Mucosa of stomach (tissue), 1 donor: Measurements from ENCODE around the gene CADM2.
"Not testable (repeated sequence)": the region's sequence is repeated elsewhere in the genome, so short reads cannot be mapped to it uniquely, and the experiment has no call there.

Source experiments
- H3K27me3 ChIP-seq: one replicate; pipeline ENCODE4 v1.7.0; 2013; ENCODE audit warnings: mild to moderate bottlenecking, low read length; ENCODE audit not compliant: control insufficient read depth, insufficient read depth
- H3K36me3 ChIP-seq: one replicate; pipeline ENCODE4 v1.7.0; 2013; ENCODE audit warnings: low read length; ENCODE audit not compliant: control insufficient read depth, insufficient read depth
- H3K4me1 ChIP-seq: one replicate; pipeline ENCODE4 v1.7.0; 2013; ENCODE audit warnings: mild to moderate bottlenecking, low read length; ENCODE audit not compliant: control insufficient read depth, insufficient read depth
- H3K4me3 ChIP-seq: one replicate; pipeline ENCODE4 v1.7.0; 2013; ENCODE audit warnings: low read length
- H3K9ac ChIP-seq: one replicate; pipeline ENCODE4 v1.7.0; 2013; ENCODE audit warnings: mild to moderate bottlenecking, low read length, moderate library complexity
- H3K9me3 ChIP-seq: one replicate; pipeline ENCODE4 v1.7.0; 2013; ENCODE audit warnings: mild to moderate bottlenecking, low read length, moderate library complexity; ENCODE audit not compliant: control insufficient read depth
- donor health status: Pancreatic carcinoma.

The CADM2 gene

DNA sequence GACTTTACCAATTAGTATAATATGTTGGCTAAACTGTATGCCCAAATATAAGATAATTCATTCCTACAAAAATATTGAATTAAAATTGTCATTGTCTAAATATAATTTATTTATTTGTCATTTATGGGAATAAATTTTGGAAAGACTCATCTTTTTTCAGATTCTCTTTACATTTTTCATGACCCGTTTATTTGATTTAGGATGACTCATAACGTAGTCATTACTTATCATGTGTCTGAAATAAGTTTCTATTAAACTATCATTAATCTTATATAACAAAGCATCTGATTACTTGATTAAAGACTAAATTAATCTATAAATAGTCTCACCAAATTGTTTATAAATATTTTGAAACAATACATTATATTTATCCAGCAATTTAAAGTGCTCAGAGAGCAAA lies 516.6 kb downstream of the CADM2 start:
- no peaks in the 10 kb centered on the region for H3K4me1 ChIP-seq
- H3K27me3 ChIP-seq = no peaks in the 10 kb centered on the region
- H3K9me3 ChIP-seq = no peaks in the 10 kb centered on the region
- H3K4me3 ChIP-seq = no peak overlapping the region
- no peak overlapping the region for H3K9ac ChIP-seq
- H3K36me3 ChIP-seq = no peaks in the 10 kb centered on the region

DNA sequence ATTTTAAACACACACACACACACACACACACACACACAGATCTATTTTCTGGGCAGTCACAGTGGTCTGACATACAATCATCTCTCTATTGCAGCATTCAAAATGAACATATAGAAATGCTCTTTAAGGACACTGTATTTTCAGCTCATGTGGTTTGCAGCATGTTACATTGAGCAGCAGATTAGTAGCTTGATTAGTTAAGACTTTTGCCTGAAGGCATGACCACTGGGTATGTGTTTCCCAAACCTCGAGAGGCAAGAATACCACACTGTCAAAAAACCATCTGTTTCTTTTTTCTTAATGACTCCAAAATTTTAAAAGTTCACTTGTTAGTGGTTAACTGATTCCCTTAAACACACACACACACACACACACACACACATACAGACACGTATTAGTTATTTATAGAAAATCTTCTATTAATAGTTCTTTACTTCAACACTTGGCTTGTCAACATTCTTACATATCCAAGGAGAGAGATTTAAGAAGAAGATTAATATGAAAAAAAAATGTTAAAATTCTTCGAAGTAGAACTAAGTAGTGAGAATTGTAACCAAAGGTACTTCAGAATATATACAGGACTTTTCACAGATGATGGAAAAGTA lies 518.2 kb downstream of the CADM2 start:
- H3K9me3 ChIP-seq = no peaks in the 10 kb centered on the region
- H3K27me3 ChIP-seq = no peaks in the 10 kb centered on the region
- H3K4me1 ChIP-seq = no peaks in the 10 kb centered on the region
- no peaks in the 10 kb centered on the region for H3K36me3 ChIP-seq
- H3K9ac ChIP-seq = no peak overlapping the region
- no peak overlapping the region for H3K4me3 ChIP-seq

DNA sequence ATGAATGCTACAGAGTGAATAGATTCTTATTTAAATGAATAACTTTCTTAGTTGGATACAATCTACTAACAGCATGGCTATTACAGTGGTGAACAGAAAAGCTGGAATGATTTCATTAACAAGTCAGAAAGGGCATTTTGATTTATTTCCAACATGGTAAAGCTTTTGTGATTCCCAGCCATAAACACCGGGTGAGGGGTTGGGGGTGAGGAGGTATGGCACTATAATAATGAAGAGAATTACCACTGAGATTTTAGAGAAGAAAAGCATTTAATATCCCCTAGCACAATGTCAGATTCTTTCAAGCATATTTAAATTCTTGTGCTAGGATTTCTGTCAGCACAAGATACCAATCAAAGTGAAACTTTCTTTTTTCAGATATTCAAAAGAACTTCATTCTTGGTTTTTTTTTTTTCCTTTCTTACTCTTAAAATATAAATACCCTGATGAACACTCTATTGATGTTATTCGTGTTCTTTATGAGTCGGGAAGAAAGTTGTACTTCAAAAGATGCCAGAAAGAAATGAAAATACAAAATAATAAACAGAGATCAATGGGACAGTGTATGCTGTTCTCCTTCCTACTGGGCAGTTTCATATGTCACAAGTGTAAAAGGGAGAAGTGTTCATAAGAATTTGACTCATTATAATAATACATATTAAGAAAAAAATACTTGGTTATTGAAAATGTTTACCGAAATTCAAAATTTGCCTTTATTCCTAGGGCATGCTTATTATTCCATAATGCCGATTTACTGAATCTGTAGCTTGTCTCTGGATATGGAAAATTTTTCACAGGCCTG lies 522.8 kb downstream of the CADM2 start:
- Histone ChIP-seq H3K9me3 (no peaks in the 10 kb centered on the region), H3K27me3 (no peaks in the 10 kb centered on the region), H3K4me3 (no peak overlapping the region), H3K4me1 (no peaks in the 10 kb centered on the region), H3K36me3 (no peaks in the 10 kb centered on the region), H3K9ac (no peak overlapping the region)

DNA sequence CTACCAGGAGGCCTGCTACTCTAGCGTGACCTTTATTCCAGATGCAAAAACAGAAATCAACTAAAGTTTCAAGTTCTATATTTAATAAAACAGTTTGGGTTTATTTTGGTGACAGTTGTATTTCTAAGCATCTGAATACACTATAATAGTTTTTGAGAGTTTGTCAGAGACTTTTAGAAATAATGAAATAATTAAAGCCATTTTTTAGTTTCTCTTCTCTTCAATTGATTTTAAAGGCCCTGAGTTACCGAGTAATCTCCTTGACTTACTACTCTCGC lies 523.4 kb downstream of the CADM2 start:
- no peak overlapping the region for H3K4me3 ChIP-seq
- no peaks in the 10 kb centered on the region for H3K4me1 ChIP-seq
- no peaks in the 10 kb centered on the region for H3K9me3 ChIP-seq
- H3K9ac ChIP-seq = no peak overlapping the region
- no peaks in the 10 kb centered on the region for H3K27me3 ChIP-seq
- no peaks in the 10 kb centered on the region for H3K36me3 ChIP-seq

DNA sequence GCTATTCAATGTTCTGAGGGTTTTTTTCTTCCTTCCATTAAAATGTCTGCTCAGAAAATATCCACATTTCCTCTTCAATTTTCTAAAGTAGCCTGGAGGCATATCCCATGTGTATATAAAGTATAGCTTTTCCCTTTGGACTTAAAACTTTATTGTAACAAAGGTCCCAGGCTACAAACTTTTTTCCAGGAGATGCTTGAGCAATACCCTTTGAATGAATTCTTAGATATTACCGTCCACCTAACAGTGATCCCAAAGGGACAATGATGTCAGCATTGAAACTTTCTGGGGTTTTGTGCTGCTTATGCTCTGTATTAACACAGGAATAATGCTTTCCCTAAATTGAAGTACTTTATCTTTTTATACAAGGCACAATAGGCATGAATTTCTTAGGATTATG lies 525.2 kb downstream of the CADM2 start:
- Histone ChIP-seq H3K4me3 (no peak overlapping the region), H3K4me1 (no peaks in the 10 kb centered on the region), H3K9ac (no peak overlapping the region), H3K27me3 (no peaks in the 10 kb centered on the region), H3K9me3 (no peaks in the 10 kb centered on the region), H3K36me3 (no peaks in the 10 kb centered on the region)

DNA sequence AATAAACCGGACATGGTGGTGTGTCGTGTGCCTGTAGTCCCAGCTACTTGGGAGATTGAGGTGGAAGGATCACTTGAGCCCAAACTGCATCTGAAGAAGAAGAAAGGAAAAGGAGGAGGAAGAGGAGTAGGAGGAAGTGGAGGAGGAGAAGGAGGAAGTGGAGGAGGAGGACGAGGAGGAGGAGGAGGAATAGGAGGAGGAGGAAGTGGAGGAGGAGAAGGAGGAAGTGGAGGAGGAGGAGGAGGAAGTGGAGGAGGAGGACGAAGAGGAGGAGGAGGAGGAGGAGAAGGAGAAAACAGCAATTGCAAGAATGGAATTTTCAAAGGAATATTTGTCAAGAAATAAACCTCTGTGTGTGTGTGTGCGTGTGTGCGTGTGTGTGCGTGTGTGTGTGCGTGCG lies 528.6 kb downstream of the CADM2 start:
- H3K4me3 ChIP-seq = no peak overlapping the region
- H3K4me1 ChIP-seq = no peaks in the 10 kb centered on the region
- H3K36me3 ChIP-seq = no peaks in the 10 kb centered on the region

DNA sequence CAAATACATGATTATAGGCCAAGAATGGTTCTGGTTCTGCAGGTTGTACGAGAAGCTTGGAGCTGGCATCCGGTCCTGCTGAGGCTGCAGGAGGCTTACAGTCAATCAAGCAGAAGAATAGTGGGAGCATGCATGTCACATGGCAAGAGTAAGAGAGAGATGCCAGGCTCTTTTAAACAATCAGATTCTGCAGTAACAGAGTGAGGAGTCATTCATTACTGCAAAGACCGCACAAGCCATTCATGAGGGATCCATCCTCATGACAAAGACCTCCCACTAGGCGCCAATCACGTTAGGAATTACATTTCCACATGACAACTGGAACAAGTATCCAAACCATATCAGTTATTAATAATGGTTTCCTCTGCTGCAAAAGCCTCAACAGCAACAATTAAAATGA lies 536.8 kb downstream of the CADM2 start:
- no peaks in the 10 kb centered on the region for H3K36me3 ChIP-seq
- H3K9me3 ChIP-seq = no peaks in the 10 kb centered on the region
- H3K9ac ChIP-seq = no peak overlapping the region
- H3K4me3 ChIP-seq = no peak overlapping the region
- H3K27me3 ChIP-seq = no peaks in the 10 kb centered on the region
- no peaks in the 10 kb centered on the region for H3K4me1 ChIP-seq

More for the DNA sequence above, 528.6 kb downstream of the CADM2 start:
- no peaks in the 10 kb centered on the region for H3K27me3 ChIP-seq
- no peak overlapping the region for H3K9ac ChIP-seq
- H3K9me3 ChIP-seq = no peaks in the 10 kb centered on the region

DNA sequence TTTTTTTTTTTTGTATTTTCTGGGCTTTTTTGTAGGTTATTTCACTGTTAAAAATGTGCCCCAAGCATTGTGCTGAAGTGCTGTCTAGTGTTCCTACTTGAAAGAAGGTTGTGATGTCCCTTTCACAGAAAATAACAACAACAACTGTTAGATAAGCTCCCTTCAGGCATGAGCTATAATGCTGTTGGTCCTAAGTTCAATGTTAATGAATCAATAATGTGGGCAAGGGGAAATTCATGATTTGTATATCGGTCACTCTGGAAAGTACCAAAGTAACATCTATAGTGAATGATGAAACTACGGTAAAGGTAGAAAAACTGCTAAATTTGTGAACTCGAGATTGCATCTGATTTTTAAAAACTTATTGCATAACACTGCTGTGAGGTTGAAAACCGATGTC lies 539.4 kb downstream of the CADM2 start:
- H3K9ac ChIP-seq = no peak overlapping the region
- H3K4me3 ChIP-seq = no peak overlapping the region
- H3K4me1 ChIP-seq = no peaks in the 10 kb centered on the region
- H3K36me3 ChIP-seq = no peaks in the 10 kb centered on the region
- no peaks in the 10 kb centered on the region for H3K9me3 ChIP-seq
- H3K27me3 ChIP-seq = no peaks in the 10 kb centered on the region

DNA sequence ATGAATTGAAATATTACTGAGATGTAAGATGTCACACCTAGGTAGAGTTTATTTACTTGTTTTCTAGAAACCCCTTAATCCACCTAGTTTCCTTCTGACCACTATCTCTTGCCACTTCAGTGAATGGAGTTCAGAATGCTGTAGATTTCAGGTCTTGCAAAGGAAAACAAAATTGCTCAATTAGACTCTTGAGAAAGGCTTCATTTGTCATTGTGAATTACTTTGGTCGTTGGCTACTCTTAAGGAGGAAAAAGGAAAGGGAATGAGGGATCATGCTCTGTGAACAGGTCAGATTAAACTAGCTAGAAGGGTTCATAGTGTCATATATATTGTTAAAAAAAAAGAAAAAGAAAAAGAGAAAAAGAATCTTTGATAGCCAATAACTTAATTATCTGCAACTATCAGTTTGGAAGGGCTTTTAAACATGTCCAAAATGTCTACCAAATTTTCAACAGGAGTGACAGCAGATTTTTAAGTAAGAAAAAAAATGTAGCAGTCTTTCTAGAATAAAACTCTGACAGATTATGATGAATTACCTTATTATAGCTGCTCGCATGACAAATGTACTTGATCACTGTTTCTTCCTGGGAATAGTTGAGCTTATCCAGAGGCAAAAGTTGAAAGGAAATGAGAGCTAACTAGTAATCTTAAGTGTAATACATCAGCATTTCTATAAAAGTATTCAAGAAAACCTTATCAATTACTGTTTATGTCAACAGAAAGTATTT lies 543.5 kb downstream of the CADM2 start:
- H3K4me1 ChIP-seq = no peaks in the 10 kb centered on the region
- no peaks in the 10 kb centered on the region for H3K9me3 ChIP-seq
- no peak overlapping the region for H3K4me3 ChIP-seq
- no peaks in the 10 kb centered on the region for H3K27me3 ChIP-seq
- H3K36me3 ChIP-seq = no peaks in the 10 kb centered on the region
- no peak overlapping the region for H3K9ac ChIP-seq

DNA sequence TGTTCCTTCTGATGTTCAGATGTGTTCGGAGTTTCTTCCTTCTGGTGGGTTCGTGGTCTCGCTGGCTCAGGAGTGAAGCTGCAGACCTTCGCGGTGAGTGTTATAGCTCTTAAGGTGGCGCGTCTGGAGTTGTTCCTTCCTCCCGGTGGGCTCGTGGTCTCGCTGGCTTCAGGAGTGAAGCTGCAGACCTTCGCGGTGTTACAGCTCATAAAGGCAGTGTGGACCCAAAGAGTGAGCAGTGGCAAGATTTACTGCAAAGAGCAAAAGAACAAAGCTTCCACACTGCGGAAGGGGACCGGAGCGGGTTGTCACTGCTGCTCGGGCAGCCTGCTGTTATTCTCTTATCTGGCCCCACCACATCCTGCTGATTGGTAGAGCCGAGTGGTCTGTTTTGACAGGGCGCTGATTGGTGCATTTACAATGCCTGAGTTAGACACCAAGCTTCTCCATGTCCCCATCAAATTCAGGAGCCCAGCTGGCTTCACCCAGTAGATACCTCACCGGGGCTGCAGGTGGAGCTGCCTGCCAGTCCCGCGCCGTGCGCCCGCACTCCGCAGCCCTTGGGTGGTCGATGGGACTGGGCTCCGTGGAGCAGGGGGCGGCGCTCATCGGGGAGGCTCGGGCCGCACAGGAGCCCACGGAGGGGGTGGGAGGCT lies 545.5 kb downstream of the CADM2 start:
- not testable (repeated sequence) for H3K9me3 ChIP-seq, H3K9ac ChIP-seq, H3K4me1 ChIP-seq, H3K27me3 ChIP-seq, H3K36me3 ChIP-seq, H3K4me3 ChIP-seq

DNA sequence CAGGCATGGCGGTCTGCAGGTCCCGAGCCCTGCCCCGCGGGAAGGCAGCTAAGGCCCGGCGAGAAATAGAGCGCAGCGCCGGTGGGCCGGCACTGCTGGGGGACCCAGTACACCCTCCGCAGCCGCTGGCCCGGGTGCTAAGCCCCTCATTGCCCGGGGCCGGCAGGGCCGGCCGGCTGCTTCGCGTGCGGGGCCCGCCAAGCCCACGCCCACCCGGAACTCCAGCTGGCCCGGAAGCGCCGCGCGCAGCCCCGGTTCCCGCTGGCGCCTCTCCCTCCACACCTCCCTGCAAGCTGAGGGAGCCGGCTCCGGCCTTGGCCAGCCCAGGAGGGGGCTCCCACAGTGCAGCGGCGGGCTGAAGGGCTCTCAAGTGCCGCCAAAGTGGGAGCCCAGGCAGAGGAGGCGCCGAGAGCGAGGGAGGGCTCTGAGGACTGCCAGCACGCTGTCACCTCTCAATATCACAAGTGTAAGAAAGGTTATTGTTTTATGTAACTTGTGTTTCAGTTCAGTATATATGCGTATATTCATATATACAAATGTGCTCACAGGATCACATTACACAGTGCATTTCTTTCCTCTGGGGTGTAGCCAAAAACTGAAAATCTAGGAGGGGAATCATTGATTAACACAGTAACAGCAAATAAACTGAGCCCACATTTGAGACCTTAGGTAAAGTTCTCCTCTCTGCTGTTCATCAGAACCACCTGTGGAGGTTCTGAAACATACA lies 546.2 kb downstream of the CADM2 start:
- H3K27me3 ChIP-seq, H3K9ac ChIP-seq, H3K9me3 ChIP-seq, H3K4me1 ChIP-seq, H3K36me3 ChIP-seq, H3K4me3 ChIP-seq: not testable (repeated sequence)

DNA sequence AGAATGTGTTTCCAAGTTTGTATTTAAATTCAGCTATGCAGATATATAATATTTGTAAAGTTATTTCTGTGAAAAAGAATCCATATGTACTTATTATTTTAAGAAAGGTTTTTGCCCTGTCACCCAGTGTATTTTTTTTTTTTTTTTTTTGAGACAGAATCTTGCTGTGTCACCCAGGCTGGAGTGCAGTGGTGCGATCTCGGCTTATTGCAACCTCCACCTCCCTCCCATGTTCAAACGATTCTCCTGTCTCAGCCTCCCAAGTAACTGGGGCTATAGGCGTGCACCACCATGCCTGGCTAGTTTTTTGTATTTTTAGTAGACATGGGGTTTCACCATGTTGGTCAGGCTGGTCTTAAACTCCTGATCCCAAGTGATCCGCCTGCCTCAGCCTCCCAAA lies 548.3 kb downstream of the CADM2 start:
- not testable (repeated sequence) for H3K4me3 ChIP-seq, H3K9me3 ChIP-seq, H3K9ac ChIP-seq, H3K4me1 ChIP-seq, H3K36me3 ChIP-seq, H3K27me3 ChIP-seq
